ENCODE results near the gene SUMO2.
"Not testable (repeated sequence)": the region's sequence is repeated elsewhere in the genome, so short reads cannot be mapped to it uniquely, and the experiment has no call there.

SUMO2 gene

GRCh38 chr17:75181110-75181509 lies 1.6 kb downstream of the SUMO2 start:
- no peak for DNase-seq

DNA sequence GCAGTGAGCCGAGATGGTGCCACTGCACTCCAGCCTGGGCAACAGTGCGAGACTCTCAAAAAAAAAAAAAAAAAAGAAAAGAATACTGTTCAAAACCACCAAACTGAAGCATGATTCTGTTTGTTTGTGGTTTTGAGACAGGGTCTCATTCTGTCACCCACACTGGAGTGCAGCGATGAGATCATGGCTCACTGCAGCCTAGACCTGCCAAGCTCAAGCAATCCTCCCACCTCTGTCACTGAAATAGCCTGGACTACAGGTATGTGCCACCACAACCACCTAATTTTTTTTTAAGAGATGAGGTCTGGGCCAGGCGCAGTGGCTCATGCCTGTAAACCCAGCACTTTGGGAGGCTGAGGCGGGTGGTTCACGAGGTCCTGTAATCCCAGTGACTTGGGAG lies 4.3 kb downstream of the SUMO2 start:
- no peak for DNase-seq

- no peak for DNase-seq
Observed at GRCh38 chr17:75176625-75177024, 6.1 kb downstream of the SUMO2 start.

DNA sequence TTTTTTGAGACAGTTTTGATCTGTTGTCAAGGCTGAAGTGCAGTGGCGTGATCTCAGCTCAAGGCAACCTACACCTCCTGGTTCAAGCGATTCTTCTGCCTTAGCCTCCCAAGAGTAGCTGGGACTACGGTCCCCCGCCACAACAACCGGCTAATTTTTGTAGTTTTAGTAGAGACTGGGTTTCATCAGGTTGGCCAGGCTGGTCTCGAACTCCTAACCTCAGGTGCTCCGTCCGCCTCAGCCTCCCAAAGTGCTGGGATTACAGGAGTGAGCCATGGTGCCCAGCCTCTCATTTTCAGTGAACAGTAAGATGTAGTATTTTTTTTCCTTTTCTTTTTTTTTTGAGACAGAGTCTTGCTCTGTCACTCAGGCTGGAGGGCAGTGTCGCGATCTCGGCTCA lies 7.8 kb downstream of the SUMO2 start:
- no peak for DNase-seq

GRCh38 chr17:75173526-75173925 lies 9.2 kb downstream of the SUMO2 start:
- DNase-seq: no peak

GRCh38 chr17:75168998-75169397 lies 13.8 kb downstream of the SUMO2 start:
- DNase-seq: no peak

DNA sequence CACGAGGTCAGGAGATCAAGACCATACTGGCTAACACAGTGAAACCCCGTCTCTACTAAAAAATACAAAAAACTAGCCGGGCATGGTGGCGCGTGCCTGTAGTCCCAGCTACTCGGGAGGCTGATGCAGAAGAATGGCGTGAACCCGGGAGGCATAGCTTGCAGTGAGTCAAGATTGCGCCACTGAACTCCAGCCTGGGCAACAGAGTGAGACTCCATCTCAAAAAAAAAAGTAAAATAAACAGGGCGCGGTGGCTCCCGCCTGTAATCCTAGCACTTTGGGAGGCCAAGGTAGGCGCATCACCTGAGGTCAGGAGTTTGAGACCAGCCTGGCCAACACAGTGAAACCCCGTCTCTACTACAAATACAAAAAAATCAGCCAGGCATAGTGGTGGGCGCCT lies 18.2 kb downstream of the SUMO2 start:
- not testable (repeated sequence) for DNase-seq

- DNase-seq: no peak
Observed at GRCh38 chr17:75163074-75163473, 19.7 kb downstream of the SUMO2 start.

DNA sequence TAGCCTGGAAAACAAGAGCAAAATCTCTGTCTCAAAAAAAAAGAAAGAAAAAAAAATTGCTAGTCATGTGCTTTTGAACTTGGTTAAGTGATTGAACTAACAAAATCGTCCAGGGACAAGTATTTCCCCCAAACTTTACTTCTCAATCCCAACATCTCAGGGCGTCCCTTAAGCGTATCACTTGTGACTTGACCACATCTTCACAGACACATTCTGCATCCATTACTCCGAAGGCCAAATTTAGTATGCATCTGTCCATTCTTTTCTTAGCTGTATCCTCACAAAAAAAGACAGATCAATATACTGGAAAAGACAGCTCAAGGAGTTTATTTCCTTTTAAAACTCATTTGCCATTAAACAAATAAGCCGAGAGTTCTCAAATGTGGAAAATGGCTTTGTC lies 22.5 kb downstream of the SUMO2 start:
- DNase-seq: no peak

DNA sequence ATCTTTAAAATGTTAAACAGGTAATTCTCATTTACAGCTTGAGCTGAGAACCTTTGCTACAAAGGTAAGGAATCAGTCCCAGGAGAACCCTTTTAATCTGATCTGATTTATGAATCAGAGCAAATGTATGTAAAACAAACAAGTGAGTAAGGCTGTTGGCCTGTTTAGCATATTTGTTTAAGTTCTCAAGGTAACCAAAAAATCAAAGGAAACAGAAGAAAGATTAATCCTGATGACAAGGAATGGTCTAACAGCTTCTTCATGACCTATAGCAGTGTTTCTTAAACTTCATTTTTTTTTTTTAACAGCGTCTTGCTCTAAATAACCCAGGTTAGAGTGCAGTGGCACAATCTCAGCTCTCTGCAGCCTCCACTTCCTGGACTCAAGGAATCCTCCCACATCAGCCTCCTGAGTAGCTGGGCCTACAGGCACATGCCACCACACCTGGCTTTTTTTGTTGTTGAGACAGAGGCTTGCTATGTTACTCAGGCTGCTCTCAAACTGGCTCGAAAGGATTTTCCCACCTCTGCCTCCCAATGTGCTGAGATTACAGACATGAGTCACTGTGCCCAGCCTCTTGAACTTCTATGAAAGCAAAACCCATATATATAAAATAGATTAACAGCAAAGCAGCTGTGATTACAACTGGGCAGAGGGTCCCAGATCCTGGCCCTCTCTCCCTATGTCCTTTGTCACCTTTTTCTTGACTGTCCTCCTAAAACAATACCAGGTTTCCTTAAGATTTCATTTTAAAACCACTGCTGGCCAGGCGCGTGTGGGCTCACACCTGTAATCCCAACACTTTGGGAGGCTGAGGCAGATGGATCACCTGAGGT lies 23.3 kb downstream of the SUMO2 start:
- no peak for DNase-seq

DNA sequence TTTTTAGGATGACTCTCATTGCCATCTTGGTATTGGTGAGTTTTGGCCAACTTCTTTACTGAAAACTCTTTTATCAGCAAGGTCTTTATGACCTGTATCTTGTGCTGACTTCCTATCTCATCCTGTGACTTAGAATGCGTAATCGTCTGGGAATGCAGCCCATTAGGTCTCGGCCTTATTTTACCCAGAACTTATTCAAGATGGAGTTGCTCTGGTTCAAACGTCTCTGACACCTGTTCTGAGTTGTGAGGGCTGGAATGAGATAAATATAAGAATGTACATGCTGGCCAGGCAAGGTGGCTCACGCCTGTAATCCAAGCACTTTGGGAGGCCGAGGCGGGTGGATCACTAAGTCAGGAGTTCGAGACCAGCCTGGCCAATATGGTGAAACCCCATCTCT lies 24.3 kb downstream of the SUMO2 start:
- not testable (repeated sequence) for DNase-seq

GRCh38 chr17:75155191-75155601 lies 27.6 kb downstream of the SUMO2 start:
- no peak for DNase-seq

DNA sequence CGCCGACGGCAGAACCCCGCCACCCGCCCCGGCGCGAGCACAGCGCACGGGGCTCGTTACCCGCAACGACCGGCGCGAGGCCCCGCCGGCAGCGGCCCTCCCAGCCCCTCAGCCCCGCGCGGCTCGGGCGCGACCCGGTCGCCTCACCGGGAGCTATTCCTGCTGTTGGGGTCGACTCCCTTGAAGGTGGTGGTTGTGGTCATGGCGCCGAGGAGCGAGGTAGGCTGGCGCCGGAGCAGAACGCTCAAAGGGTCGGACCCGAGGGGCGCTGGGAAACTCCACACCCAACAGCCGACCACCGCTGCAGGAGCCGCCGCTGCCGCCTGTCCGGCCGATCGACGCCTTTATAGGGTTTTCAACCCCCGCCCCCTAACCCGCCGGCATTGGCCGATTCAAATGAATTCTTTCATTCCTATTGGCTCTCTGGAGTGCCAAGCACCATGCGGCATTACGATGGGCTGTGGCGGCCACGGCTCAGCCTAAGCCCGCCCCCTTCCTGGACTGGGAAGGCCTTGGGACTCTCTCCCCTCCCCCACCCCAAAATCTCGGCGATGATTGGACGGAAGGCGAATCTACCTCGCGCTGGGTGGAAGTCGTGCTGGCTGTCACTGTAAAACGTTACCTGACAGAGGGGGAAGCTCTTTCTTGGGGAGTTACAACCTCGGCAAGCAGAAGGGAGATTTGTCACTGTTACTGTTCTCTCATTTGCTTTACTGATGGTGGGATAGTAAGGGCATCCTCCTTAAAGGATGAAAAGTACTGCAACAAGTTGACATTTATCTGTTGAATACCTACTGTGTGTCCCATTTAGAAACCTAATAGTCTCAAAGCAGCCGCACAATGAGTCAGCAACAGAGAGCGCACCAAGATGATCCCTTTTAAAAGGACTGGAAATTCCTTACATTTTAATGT lies 28.3 kb downstream of the SUMO2 start, which contains the start of gene JPT1:
Gene JPT1, minus strand, starts transcription at position 318 of the 912 bp plus-strand sequence. Its CDS starts 115 bp downstream, at position 203.
- peak; percentile 97 for DNase-seq

DNA sequence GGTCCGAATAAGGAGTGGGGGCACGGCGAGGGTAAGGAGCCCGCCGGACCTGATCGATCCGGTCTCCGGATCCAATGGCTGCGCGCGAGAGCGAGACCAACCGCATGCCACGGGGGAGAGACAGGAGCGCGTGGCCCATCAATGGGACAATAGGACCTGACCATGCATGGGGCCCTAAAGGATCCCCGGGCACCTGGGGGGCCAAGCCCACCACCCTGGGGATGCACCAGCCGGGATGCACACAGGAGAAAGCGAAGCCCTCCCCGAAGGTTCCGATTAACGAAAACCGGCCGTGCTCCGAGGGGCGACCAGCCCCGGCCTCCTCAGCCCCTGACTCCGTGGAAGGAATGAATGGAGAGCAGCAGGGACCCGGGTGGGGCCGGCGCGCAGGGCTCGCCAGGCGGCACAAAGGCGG lies 29.0 kb downstream of the SUMO2 start:
- DNase-seq: peak; percentile 89

DNA sequence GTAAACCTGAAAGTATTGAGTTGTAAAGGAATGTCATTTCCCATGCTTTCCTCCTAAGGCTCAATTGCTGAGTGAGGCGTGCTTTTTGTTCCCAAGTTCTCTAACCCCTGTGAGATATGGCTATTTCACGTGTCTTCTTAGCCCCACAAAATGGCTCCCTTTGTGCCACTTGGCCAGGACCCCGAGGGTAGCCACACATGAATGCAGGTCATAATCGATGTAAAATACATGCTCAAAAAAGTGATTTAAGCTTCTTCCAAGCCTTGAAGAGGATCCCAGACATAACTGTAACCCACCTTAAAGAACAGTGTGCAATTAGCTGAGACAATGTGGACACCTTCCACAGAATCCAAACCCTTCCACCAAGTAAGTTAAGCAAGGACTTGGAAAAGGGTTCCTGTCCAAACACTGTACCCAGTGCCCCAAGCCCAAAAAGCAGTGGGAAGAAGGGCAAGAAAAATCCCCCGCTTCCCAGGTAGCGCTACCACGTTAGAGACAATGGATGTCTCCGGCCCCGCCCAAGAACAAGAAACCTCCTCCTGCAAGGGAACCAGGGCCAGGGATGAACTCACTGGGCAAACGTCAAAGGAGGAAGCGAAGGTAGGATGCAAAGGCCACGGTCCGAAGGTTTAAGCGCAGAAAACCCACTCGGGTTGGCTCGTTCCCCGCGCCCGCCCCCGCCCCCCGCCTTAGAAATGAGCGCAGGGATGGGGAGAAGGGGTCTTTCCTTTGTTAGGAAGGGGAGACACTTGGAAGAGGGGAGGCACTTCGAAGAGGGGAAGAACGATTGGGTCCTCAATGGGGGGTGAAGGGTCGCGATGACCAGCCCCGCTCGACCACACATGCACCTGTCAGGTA lies 29.6 kb downstream of the SUMO2 start:
- DNase-seq: peak; percentile 80

DNA sequence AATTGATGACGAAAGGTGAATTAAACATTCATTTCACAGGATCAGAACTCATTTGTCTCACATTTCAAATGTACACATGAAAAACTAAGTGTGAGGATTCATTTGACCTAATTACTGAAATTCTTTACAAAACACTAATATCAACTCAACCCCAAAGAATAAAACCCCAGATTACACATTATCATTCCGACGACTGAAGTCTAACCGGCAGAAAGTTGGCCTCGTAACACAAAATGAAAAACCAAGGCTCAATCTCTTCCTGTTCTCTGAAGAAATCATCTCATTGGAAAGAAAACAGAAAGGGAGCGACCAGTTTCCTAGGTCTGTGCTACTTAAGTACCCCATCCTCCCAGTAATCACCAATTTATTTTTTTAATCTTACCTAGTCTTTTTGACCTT lies 30.2 kb downstream of the SUMO2 start:
- no peak for DNase-seq

DNA sequence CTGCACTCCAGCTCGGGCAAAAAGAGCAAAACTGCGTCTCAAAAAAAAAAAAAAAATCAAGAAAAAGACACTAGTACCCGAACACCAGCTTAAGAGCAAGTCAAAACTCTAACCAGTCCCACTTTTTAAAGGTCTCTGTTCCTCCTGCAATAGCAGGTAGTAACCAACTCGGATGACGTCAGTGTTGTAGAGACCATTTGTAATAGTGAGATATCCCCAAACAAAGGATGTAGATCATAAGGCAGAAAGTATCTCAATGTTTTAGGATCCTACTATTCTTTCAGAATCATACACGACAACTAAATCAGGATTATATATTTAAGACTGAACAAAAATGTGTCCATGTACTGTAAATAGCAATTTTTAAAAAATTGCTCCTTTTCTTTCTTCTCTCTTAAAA lies 30.8 kb downstream of the SUMO2 start:
- DNase-seq: peak; percentile 30

DNA sequence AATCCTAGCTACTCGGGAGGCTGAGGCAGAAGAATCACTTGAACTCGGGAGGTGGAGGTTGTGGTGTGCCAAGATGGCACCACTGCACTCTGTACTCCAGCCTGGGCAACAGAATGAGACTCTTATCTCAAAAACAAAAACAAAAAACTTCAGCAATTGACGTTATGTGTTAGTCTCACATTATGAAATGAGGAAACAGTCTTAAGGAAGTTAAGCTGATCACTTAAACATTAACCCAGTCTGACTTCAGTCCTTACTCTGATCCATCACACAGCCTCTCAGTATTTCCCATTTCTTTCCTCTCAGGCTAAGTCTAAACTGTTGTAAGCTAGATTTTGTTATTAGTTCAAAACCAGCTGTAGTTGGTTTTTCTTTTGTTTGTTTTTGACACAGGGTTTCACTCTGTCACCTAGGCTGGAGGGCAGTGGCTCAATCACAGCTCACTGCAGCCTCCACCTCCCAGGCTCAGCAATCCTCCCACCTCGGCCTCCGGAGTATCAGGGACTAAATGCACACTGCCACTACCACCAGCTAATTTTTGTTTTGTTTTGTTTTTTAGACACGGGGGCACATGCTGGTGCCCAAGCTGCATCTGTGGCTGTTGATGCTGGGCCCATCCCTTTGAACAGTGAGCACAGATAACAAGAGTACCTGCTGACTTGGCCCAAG lies 34.7 kb downstream of the SUMO2 start:
- no peak for DNase-seq

GRCh38 chr17:75146592-75146991 lies 36.2 kb downstream of the SUMO2 start:
- no peak for DNase-seq

DNA sequence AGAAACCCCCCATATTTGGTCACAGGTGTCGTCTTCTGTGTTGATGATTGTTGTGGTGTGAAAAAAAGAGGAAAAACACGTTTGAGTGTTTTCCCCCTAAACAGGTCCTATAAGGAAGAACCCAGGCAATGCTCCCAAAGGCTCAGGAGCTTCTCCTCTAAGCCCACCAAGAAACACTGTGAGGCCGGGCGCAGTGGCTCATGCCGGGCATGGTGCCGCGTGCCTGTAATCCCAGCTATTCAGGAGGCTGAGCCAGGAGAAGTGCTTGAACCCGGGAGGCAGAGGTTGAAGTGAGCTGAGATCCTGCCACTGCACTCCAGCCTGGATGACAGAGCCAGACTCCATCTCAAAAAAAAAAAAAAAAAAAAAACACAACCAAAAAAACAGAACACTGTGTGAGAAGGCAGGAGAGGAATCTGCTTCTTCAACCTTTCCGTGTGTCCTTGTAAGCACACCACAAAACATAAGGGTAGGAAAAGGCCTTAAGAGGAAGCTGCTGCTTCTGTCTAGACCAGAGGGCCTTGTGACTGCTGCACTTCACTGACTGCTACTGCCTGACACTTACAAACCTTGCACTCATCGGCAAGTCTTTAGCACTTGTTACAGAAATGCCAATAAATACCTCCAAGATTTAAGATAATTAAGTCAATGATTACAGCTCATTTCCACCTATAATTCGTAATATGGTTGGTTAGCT lies 37.8 kb downstream of the SUMO2 start:
- DNase-seq: no peak

- DNase-seq: no peak
Observed at GRCh38 chr17:75142236-75142971, 40.4 kb downstream of the SUMO2 start.

Measured in retina (tissue), 1 donor.